Measurements from ENCODE around the gene NUDT6. TPM values are rescaled to one million over a fixed set of nuclear protein-coding genes. Genes with fewer than 3 reads are reported as not detected.

Gene NUDT6
- total RNA-seq, 1 experiment from 2014 or later, result 6.1 TPM

DNA sequence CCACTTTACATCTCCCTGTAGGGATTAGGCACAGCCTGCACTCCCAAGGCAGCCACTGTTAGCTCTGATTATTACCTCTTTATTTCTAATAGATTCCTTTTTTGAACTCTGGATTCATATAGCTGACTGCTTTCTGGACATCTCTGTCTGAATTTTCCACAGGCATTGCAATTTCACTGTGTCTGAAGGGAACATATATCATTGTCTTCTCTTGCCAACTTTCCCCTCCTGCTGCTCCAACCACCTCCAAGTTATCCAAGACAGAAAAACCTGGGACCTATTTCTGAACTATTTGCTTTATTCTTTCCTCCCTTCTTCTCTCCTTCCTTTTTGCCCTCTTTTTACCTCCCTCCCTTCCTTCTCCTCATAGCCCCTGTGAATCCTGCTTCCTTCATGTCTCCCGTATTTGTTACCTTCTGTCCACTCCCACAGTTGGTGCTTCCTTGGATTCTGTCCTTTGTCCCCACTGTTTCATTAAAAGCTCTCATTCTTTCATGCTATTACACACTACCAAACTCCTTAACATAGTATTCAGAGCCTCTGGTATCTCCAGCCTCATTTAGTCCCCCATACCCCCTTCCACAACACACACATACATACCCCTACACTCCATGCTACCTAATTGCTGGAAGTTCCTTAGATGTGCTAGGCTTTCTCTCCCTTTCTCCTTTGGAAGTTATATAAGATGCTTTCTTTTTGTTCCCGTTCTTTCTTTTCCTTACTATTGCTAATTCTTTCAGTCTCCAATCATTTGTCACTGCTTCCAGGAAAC, 61.0 kb downstream of the NUDT6 start:
- intact Hi-C loops (cut with micrococcal nuclease; ENCODE audit: unreplicated experiment), result no loop called here
- BruUV-seq (replicated peaks), result no TSS peak

DNA sequence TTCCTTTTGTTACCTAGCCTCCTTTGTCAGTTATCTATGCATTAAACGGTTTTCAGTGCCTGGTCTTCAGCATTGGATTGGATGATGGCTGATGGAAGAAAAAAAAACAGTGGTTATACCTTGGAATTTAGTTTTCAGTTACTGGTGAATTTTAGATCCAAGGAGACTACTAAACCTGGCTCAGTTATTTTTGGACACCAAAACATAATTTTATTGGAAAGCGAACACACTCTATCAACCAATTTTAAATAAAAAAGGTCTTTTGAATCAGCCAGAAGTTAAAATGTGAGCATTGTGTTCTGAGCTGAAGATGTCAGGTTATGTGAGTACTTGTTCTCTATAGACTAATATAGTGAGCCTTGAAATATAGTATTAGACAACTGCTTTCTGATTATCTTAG, 63.7 kb downstream of the NUDT6 start:
- intact Hi-C loops (cut with micrococcal nuclease; ENCODE audit: unreplicated experiment), result no loop called here

More for the DNA sequence above, 61.0 kb downstream of the NUDT6 start:
- Histone ChIP-seq H3K36me3 (ENCODE audit: insufficient read depth, low read length, poor library complexity, severe bottlenecking) (no peaks in the 10 kb centered on the region), H3K9me3 (ENCODE audit: low read depth, low read length, poor library complexity, severe bottlenecking) (no peaks in the 10 kb centered on the region), H3K4me1 (ENCODE audit: insufficient read depth, low read length, poor library complexity, severe bottlenecking) (peaks cover 10% of the 10 kb centered on the region), H3K27me3 (replicated peaks; ENCODE audit: insufficient read depth, low read depth, low read length, poor library complexity) (no peaks in the 10 kb centered on the region), H3K27ac (ENCODE audit: low read depth, low read length, poor library complexity, severe bottlenecking) (no peak overlapping the region), H3K4me3 (ENCODE audit: low read depth, low read length, poor library complexity, severe bottlenecking) (no peak overlapping the region)
- TF ChIP-seq EZH2 (IDR thresholded peaks at IDR 0.05; ENCODE audit: borderline replicate concordance, low read depth, low read length, poor library complexity, severe bottlenecking), result no peak
- no peak for TF ChIP-seq CTCF (conservative IDR thresholded peaks at IDR 0.05; ENCODE audit: low read depth, low read length)
- CTCF ChIA-PET, result no interaction called here
- DNase-seq (ENCODE audit: low spot score), result no peak
- POLR2A ChIA-PET (ENCODE audit: low non-redundant PET), result no interaction called here

GRCh38 chr4:122857160-122857559, 65.2 kb downstream of the NUDT6 start:
- TF ChIP-seq CTCF (conservative IDR thresholded peaks at IDR 0.05; ENCODE audit: low read depth, low read length) (no peak), EZH2 (IDR thresholded peaks at IDR 0.05; ENCODE audit: borderline replicate concordance, low read depth, low read length, poor library complexity, severe bottlenecking) (no peak)
- no peaks in the 10 kb centered on the region for H3K36me3 ChIP-seq (ENCODE audit: insufficient read depth, low read length, poor library complexity, severe bottlenecking)
- peaks cover 30% of the 10 kb centered on the region for H3K4me1 ChIP-seq (ENCODE audit: insufficient read depth, low read length, poor library complexity, severe bottlenecking)
- no peaks in the 10 kb centered on the region for H3K9me3 ChIP-seq (ENCODE audit: low read depth, low read length, poor library complexity, severe bottlenecking)
- no peak overlapping the region for H3K27ac ChIP-seq (ENCODE audit: low read depth, low read length, poor library complexity, severe bottlenecking)
- BruUV-seq (replicated peaks), result no TSS peak
- ChIA-PET CTCF (no interaction called here), POLR2A (ENCODE audit: low non-redundant PET) (no interaction called here)
- H3K27me3 ChIP-seq (replicated peaks; ENCODE audit: insufficient read depth, low read depth, low read length, poor library complexity), result no peaks in the 10 kb centered on the region
- DNase-seq (ENCODE audit: low spot score), result no peak
- no peak overlapping the region for H3K4me3 ChIP-seq (ENCODE audit: low read depth, low read length, poor library complexity, severe bottlenecking)
- intact Hi-C loops (cut with micrococcal nuclease; ENCODE audit: unreplicated experiment), result no loop called here

More for the DNA sequence above, 63.7 kb downstream of the NUDT6 start:
- BruUV-seq (replicated peaks), result no TSS peak
- Histone ChIP-seq H3K27ac (ENCODE audit: low read depth, low read length, poor library complexity, severe bottlenecking) (no peak overlapping the region), H3K4me1 (ENCODE audit: insufficient read depth, low read length, poor library complexity, severe bottlenecking) (peaks cover 30% of the 10 kb centered on the region), H3K9me3 (ENCODE audit: low read depth, low read length, poor library complexity, severe bottlenecking) (no peaks in the 10 kb centered on the region), H3K27me3 (replicated peaks; ENCODE audit: insufficient read depth, low read depth, low read length, poor library complexity) (no peaks in the 10 kb centered on the region), H3K4me3 (ENCODE audit: low read depth, low read length, poor library complexity, severe bottlenecking) (no peak overlapping the region), H3K36me3 (ENCODE audit: insufficient read depth, low read length, poor library complexity, severe bottlenecking) (no peaks in the 10 kb centered on the region)
- no peak for DNase-seq (ENCODE audit: low spot score)
- ChIA-PET POLR2A (ENCODE audit: low non-redundant PET) (no interaction called here), CTCF (no interaction called here)
- TF ChIP-seq EZH2 (IDR thresholded peaks at IDR 0.05; ENCODE audit: borderline replicate concordance, low read depth, low read length, poor library complexity, severe bottlenecking) (no peak), CTCF (conservative IDR thresholded peaks at IDR 0.05; ENCODE audit: low read depth, low read length) (no peak)

Measured in A673 (cell line).